ENCODE results near the gene WDR93.

The WDR93 gene

DNA sequence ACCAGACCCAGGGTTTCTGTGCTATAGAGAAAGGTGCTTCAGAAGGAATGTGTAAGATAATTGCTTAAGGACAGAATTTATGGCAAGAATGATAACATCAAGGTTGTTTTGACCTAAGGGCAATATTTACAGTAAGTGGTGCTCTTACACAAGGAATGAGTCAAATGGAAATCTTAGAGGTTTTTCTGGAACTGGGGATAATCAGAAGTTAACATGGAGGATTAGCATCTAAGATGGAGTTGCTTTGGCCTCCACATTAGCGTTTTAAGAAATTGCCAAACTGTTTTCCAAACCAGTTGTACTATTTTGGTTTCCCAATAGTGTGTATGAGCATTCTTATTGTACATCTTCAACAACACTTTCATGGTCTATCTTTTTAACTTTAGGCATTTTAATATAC is 3.1 kb downstream of the WDR93 start:
- H3K9me3 ChIP-seq = no peaks in the 10 kb centered on the region
- peaks cover 5 to 8% of the 10 kb centered on the region in 2 experiments for H3K4me1 ChIP-seq (ENCODE audit: control insufficient read depth in 1 of 2, insufficient read depth in 1 of 2, low read depth in 1 of 2, low read length in 1 of 2)
- H3K27ac ChIP-seq = no peak overlapping the region
- no peak overlapping the region for H3K4me3 ChIP-seq (ENCODE audit: low read depth in 1 of 2, low read length in 1 of 2)
- no peaks in the 10 kb centered on the region for H3K36me3 ChIP-seq
- H3K27me3 ChIP-seq = no peaks in the 10 kb centered on the region
- TF ChIP-seq, protein P1, sequence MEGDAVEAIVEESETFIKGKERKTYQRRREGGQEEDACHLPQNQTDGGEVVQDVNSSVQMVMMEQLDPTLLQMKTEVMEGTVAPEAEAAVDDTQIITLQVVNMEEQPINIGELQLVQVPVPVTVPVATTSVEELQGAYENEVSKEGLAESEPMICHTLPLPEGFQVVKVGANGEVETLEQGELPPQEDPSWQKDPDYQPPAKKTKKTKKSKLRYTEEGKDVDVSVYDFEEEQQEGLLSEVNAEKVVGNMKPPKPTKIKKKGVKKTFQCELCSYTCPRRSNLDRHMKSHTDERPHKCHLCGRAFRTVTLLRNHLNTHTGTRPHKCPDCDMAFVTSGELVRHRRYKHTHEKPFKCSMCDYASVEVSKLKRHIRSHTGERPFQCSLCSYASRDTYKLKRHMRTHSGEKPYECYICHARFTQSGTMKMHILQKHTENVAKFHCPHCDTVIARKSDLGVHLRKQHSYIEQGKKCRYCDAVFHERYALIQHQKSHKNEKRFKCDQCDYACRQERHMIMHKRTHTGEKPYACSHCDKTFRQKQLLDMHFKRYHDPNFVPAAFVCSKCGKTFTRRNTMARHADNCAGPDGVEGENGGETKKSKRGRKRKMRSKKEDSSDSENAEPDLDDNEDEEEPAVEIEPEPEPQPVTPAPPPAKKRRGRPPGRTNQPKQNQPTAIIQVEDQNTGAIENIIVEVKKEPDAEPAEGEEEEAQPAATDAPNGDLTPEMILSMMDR (IDR thresholded peaks at IDR 0.05) = no peak

DNA sequence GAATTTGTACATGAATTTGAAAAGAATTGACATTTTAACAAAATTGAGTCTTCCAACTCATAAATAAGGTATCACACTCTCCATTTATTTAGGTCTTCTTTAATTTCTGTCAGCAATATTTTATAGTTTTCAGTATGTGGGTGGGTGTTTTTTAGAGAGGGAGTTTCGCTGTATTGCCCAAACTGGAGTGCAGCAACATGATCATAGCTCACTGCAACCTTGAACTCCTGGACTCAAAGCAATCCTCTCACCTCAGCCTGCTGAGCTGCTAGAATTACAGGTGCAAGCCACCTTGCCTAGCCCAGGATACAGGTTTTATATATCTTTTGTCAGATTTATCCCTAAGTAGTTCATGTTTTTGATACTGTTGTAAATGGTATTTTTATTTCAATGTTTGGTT is 4.6 kb downstream of the WDR93 start:
- no peak overlapping the region for H3K4me3 ChIP-seq (ENCODE audit: low read depth in 1 of 2, low read length in 1 of 2)
- H3K27ac ChIP-seq = no peak overlapping the region
- H3K9me3 ChIP-seq = no peaks in the 10 kb centered on the region
- TF ChIP-seq, protein P1 (IDR thresholded peaks at IDR 0.05) = no peak
- H3K27me3 ChIP-seq = no peaks in the 10 kb centered on the region
- H3K4me1 ChIP-seq (ENCODE audit: control insufficient read depth in 1 of 2, insufficient read depth in 1 of 2, low read depth in 1 of 2, low read length in 1 of 2) = peaks cover 2 to 3% of the 10 kb centered on the region in 2 experiments
- H3K36me3 ChIP-seq = no peaks in the 10 kb centered on the region

DNA sequence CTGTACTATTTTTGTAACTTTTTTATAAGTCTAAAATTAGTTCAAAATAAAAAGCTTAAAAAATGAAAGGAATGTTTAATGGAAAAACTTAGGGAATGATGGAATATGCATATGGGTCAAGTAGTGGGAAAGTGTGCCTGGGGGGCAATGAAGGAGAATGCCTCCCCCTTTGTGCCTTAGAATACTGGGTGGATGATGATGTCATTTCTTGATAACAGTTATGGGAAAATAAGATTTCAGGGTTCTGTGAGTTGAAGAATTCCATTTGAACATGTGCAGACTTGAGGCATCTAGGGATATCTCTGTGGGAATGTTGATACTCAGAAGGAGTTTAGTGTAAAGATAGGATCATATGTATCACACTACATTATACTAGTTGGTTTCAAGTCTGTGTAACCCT is 13.8 kb downstream of the WDR93 start:
- H3K27ac ChIP-seq = no peak overlapping the region
- H3K36me3 ChIP-seq = no peaks in the 10 kb centered on the region
- TF ChIP-seq, protein P1 (IDR thresholded peaks at IDR 0.05) = no peak
- H3K9me3 ChIP-seq = no peaks in the 10 kb centered on the region
- H3K4me3 ChIP-seq (ENCODE audit: low read depth in 1 of 2, low read length in 1 of 2) = no peak overlapping the region
- no peaks in the 10 kb centered on the region for H3K4me1 ChIP-seq (ENCODE audit: control insufficient read depth in 1 of 2, insufficient read depth in 1 of 2, low read depth in 1 of 2, low read length in 1 of 2)
- H3K27me3 ChIP-seq = no peaks in the 10 kb centered on the region

DNA sequence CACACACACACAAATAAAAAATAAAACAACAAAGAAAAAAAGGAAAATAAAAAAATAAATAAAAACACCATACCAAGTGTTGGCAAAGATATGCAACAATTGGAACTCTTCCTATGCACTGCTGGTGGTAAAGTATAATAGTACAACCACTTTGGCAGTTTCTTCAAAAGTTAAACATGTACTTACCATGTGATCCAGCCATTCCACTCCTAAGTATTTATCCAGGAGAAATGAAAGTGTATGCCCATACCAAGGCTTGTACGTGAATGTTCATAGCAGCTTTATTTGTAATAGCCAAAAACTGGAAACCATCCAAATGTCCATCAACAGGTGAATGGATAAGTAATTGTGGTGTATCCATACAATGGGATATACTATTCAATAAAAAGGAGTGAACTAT is 17.0 kb downstream of the WDR93 start:
- no peaks in the 10 kb centered on the region for H3K36me3 ChIP-seq
- TF ChIP-seq, protein P1 (IDR thresholded peaks at IDR 0.05) = no peak
- no peaks in the 10 kb centered on the region for H3K27me3 ChIP-seq

DNA sequence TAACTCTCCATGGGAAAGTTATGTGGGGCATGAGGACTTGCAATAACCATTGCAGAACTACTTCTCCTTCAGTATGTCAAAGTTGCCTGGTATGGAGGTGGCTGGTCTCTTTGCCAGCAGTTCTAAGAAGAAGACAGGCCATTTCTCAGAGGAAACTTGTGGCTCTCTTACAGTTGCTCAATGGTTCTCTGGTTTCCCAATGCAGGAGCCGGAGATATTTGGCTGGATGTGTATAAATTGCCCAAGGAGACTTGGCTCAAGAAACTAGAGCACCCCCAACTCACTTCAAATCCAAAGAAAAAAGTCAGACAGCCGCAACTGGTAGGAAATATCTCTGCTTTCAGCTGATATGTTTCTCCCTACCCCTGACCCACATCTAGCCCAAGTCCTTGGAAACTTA is 24.2 kb downstream of the WDR93 start:
- TF ChIP-seq, protein P1 (IDR thresholded peaks at IDR 0.05) = no peak
- H3K9me3 ChIP-seq = no peaks in the 10 kb centered on the region
- H3K27me3 ChIP-seq = no peaks in the 10 kb centered on the region
- H3K4me3 ChIP-seq (ENCODE audit: low read depth in 1 of 2, low read length in 1 of 2) = no peak overlapping the region
- no peaks in the 10 kb centered on the region for H3K36me3 ChIP-seq
- H3K27ac ChIP-seq = no peak overlapping the region
- peaks cover 7 to 10% of the 10 kb centered on the region in 2 experiments for H3K4me1 ChIP-seq (ENCODE audit: control insufficient read depth in 1 of 2, insufficient read depth in 1 of 2, low read depth in 1 of 2, low read length in 1 of 2)

More for the DNA sequence above, 17.0 kb downstream of the WDR93 start:
- no peak overlapping the region for H3K27ac ChIP-seq
- H3K4me1 ChIP-seq (ENCODE audit: control insufficient read depth in 1 of 2, insufficient read depth in 1 of 2, low read depth in 1 of 2, low read length in 1 of 2) = no peaks in the 10 kb centered on the region
- H3K9me3 ChIP-seq = no peaks in the 10 kb centered on the region
- no peak overlapping the region for H3K4me3 ChIP-seq (ENCODE audit: low read depth in 1 of 2, low read length in 1 of 2)

DNA sequence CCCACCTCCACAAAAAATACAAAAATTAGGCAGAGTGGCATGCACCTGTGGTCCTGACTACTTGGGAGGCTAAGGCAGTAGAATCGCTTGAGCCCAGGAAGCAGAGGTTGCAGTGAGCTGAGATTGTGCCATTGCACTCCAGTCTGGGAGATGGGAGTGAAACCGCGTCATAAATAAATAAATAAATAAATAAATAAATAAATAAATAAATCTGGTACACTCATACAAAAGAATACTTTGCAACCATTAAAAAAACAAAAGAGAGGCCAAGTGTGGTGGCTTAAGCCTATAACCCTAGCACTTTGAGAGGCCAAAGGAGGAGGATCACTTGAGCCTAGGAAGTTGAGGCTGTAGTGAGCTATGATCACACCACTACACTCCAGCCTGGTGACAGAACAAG is 32.4 kb downstream of the WDR93 start:
- H3K36me3 ChIP-seq = no peaks in the 10 kb centered on the region
- no peaks in the 10 kb centered on the region for H3K4me1 ChIP-seq (ENCODE audit: control insufficient read depth in 1 of 2, insufficient read depth in 1 of 2, low read depth in 1 of 2, low read length in 1 of 2)
- H3K9me3 ChIP-seq = no peaks in the 10 kb centered on the region
- H3K27me3 ChIP-seq = no peaks in the 10 kb centered on the region
- no peak overlapping the region for H3K4me3 ChIP-seq (ENCODE audit: low read depth in 1 of 2, low read length in 1 of 2)
- TF ChIP-seq, protein P1 (IDR thresholded peaks at IDR 0.05) = no peak
- no peak overlapping the region for H3K27ac ChIP-seq

All from neutrophil (primary cell).